HG03469 (cell line): ENCODE measurements around the gene TRRAP.

Source experiments
- ATAC-seq: cut with Tn5 transposase; IDR thresholded peaks from one replicate; pipeline ENCODE4 v1.9.1; 2021; ENCODE audit warnings: mild to moderate bottlenecking, moderate library complexity, moderate number of reproducible peaks; ENCODE audit not compliant: unreplicated experiment

The TRRAP gene

GRCh38 chr7:98981701-98982100 is 103.4 kb downstream of the TRRAP start:
- ATAC-seq = no peak

- ATAC-seq = no peak
Measured at GRCh38 chr7:98982686-98983085, 104.4 kb downstream of the TRRAP start.

- no peak for ATAC-seq
Measured at GRCh38 chr7:98984126-98984525, 105.8 kb downstream of the TRRAP start.

- no peak for ATAC-seq
Measured at GRCh38 chr7:98985406-98985805, 107.1 kb downstream of the TRRAP start.

DNA sequence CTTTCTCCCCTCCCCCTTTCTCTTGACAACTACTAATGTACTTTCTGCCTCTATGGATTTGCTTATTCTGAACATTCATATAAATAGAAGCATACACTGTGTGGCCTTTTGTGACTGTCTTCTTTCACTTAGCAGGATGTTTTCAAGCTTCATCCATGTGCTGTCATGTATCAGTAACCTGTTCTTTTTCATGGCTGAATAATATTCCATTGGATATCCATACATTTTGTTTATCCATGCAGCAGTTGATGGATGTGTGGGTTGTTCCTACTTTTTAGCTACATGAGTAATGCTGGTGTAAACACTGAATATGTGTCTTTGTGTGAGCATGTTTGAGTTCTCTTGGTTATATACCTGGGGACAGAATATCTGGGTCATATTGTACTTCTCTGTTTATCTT is 107.6 kb downstream of the TRRAP start:
- no peak for ATAC-seq

GRCh38 chr7:98988641-98989040 is 110.3 kb downstream of the TRRAP start:
- no peak for ATAC-seq

DNA sequence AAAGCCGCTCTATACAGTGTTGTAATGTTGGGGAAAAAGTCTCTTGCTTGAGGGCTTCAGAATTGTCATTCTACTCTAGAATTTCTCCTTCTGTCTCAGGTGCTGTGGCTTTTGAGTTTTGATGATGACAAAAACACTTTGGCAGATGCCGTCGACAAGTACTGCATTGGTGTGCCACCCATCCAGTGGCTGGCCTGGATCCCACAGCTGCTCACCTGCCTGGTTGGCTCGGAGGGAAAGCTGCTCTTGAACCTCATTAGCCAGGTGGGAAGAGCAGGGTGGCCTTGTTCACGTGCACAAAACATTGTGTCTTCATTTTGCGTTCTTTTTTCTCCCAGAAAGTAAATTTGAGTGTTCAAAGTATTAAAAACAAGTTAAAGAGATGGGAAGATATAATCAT is 112.0 kb downstream of the TRRAP start:
- ATAC-seq = no peak

DNA sequence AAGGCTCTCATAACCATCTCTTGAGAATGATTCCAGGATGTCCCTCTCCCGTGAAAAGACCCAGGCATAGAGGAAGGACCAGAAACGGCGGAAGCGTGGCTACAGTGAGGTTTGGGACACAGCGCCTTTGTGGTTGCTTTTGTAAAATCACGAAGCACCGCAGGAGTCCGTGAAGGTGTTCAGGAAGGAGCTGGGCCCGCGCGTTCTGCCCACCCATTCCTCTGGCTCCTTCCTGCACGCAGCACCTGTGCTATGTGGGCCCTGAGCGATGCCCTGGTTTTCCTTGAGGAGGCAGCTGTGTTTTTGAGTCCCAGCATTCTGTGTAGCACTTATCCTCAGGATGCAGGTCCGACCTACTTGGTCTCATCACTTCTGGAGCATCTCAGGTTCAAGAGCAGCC is 112.8 kb downstream of the TRRAP start:
- no peak for ATAC-seq

DNA sequence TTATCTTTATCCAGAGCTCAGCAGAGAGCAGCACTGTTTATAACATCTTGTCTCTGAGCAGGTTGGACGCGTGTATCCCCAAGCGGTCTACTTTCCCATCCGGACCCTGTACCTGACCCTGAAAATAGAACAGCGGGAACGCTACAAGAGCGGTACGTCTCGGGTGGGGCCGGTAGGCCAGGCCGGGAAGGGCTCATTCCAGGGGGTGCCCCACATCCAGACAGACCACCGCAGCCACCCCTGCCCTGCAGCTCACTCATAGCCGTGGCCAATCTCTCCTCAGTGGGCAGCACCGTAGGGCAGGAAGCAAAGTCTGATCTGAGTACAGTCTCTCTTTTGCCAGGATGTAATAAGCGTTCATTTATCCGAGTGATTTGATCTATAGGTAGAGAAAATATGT is 113.7 kb downstream of the TRRAP start:
- ATAC-seq = no peak

DNA sequence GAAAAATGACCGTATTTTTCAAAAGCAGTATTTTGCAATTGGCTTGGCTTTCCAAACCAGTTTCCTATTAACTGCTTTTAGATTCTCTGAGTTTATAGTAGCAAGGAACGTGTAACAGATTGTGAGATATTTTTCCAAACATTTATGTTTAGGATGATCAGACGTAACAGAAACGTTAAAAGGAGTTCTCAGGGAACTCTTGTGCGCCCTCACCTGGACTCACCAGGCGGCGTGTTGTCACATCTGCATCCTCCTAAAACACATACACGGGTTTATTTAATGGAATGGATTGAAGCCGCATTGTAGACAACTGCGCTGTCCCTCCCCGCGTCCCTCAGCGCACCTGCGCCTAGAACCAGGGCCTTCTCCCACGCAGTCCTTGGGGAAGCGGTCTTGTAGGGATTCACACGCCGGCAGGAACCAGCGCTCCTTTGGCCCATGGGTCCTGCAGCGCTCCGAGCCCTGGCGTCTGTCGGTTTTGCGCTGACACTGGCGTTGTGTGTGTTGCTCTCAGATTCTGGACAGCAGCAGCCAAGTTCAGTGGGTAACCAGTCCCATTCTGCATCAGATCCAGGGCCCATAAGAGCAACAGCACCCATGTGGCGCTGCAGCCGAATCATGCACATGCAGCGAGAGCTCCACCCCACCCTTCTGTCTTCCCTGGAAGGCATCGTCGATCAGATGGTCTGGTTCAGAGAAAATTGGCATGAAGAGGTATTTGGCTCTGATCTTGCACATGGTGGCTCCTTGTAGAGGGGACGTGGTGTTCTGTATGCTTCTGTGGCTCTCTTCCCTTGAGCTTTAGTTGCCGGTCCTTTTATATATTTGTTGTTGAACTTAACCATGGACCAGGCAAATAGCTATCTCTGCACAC is 114.9 kb downstream of the TRRAP start:
- no peak for ATAC-seq

- ATAC-seq = no peak
Measured at GRCh38 chr7:98994046-98994944, 116.0 kb downstream of the TRRAP start.

GRCh38 chr7:98995111-98995510 is 116.8 kb downstream of the TRRAP start:
- ATAC-seq = no peak

GRCh38 chr7:98995523-98996149 is 117.3 kb downstream of the TRRAP start:
- ATAC-seq = no peak

GRCh38 chr7:98996150-98996552 is 117.8 kb downstream of the TRRAP start:
- ATAC-seq = no peak

DNA sequence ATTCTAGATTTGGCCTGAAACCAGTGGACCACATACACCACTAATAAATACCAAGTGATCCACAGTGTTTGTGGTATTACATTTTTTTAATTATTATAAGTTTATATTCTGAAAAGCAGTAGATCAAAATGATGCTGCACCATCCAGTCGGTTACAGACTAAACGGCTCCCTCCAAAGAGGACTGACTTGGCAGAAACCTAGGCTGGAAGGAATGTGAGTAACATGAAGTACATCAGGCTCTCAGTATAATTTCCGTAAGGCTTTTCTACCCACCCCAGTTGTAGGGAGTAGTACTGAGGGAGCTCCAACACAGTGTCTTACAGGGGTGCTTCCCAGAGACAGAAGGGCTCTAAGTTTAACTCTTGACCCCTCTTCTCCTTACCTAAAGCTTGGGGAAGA is 119.5 kb downstream of the TRRAP start:
- ATAC-seq = no peak

DNA sequence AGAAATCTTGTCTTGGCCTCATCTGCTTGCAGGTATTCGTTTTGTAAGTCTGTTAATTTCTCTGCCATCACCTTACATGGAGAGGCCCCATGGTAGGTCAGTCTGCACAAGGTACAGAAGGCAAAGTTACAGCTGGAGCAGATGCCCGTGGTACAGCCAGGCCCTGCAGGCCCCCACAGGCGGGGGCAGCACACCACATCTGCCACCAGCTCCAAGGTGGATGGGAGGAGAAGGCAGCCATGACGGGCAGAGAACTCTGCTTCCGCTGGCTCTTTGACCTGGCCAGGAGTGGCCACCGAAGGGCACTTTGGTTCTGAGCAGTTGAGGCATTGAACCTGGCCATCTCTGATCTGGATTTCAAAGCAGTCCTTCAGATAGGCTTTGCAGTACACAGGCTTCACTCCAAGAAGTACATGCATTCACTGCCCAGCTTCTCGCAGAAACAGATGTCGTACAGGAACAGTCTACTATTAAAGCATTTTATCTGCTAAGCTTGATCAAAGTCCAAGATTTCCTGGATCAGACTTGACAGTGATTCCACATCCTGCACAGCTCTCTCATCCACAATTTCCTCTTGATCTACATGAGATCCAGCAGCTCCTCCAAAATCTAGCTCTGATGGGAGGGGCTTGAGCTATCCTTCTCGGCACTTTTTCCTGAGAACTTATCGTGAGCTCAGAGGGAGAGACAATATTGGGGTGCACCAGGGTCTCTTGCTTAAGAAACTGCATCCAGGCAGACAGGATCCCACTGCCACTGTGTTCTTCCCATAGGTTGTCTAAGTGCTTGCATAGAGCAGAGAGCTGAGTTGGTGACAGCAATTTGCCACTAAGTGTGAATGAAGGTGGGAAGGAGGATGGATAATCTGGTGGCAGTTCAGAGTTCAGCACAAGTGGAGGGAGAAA is 120.7 kb downstream of the TRRAP start:
- no peak for ATAC-seq

GRCh38 chr7:99000196-99000903 is 122.0 kb downstream of the TRRAP start:
- ATAC-seq = no peak

GRCh38 chr7:99000904-99001465 is 122.7 kb downstream of the TRRAP start:
- ATAC-seq = no peak

DNA sequence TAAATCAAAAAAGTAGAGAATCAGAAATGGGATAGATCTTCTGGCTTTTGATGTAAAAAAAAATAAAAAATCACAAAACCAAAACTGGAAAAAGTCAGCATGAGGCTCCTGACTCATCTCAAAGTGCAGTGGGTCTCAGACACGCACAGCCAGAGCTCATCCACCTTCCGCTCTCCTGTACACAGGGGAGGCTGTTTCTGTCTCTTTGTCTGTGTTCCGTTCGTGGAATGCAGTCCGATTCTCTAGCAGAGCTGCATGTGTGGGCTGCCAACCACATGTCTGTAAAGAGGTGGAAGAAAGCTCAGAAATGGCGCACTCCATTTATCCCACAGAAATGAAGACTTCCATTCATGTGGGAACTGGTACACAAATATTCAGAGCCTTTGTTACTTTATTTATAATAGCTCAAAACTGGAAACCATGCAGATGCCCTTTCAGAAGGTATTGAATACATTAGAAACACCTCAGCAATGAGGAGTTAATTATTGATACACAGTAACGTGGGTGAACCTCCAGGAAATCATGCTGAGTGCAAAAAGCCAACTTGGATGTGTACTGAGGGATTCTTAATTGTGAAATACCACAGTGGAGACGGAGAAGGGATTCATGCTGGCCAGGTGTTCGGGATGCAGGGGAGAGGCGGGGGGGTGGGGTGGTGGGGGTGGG is 123.3 kb downstream of the TRRAP start:
- ATAC-seq = no peak
